ENCODE data around the gene NEDD9. TPM values are rescaled to one million over a fixed set of nuclear protein-coding genes. Genes with fewer than 3 reads are reported as not detected.

NEDD9 gene
- total and polyA plus RNA-seq, 2 of the 13 experiments (the other 11 are each of a cell fraction or from before 2014, with no cell fraction given) = 27.1 to 389 TPM

DNA sequence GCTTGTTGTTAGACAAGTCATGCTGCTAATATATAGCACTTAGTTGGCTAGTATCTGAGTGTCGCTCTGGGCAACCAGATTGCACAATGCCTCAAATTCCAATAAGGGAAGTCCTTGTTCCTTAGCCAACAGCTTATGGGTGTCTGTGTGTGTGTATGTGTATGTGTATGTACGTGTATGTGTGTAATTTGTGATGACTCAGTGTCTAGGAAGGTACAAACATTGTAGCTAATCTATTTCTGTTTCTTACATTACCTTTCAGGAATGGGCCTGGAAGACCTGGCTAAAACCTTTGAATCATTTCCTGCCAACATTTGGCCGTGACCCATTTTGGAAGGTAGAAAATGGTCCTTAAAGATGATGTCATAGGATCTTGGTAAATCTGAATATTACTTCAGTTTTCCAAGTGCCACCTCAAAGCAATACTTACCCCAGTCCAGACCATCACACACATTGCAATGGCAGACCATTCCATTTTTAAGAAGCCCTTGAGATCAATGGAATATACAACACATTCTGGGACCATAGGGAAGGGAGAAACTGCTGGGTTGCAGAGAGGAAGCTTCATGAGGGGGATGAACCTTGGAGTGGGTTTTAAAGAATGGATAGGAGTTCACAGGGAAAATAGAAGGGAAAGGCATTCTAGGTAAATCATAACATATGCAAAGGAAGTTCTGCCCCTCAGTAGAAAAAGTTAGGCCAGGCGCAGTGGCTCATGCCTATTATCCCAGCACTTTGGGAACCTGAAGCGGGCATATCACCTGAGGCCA, 25.1 kb downstream of the NEDD9 start (continued):
- peak; percentile 79; the same call in 1 of the 2 replicates for TF ChIP-seq ZNF556 (CRISPR knock-in tag; IDR thresholded peaks at IDR 0.05; ENCODE audit: borderline replicate concordance)
- TF ChIP-seq POLR2G (IDR thresholded peaks at IDR 0.05; ENCODE audit: low read depth, low read length) = 0 out of 2 replicates have a peak, but pooled peaks have one; percentile 36
- TF ChIP-seq, protein P1, sequence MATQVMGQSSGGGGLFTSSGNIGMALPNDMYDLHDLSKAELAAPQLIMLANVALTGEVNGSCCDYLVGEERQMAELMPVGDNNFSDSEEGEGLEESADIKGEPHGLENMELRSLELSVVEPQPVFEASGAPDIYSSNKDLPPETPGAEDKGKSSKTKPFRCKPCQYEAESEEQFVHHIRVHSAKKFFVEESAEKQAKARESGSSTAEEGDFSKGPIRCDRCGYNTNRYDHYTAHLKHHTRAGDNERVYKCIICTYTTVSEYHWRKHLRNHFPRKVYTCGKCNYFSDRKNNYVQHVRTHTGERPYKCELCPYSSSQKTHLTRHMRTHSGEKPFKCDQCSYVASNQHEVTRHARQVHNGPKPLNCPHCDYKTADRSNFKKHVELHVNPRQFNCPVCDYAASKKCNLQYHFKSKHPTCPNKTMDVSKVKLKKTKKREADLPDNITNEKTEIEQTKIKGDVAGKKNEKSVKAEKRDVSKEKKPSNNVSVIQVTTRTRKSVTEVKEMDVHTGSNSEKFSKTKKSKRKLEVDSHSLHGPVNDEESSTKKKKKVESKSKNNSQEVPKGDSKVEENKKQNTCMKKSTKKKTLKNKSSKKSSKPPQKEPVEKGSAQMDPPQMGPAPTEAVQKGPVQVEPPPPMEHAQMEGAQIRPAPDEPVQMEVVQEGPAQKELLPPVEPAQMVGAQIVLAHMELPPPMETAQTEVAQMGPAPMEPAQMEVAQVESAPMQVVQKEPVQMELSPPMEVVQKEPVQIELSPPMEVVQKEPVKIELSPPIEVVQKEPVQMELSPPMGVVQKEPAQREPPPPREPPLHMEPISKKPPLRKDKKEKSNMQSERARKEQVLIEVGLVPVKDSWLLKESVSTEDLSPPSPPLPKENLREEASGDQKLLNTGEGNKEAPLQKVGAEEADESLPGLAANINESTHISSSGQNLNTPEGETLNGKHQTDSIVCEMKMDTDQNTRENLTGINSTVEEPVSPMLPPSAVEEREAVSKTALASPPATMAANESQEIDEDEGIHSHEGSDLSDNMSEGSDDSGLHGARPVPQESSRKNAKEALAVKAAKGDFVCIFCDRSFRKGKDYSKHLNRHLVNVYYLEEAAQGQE (IDR thresholded peaks at IDR 0.05; ENCODE audit: borderline replicate concordance in 1 of 2, low read depth in 1 of 2, low read length in 2 of 2) = peak in 1 of 2 experiments; percentile 15; a peak in 1 of 4 replicates
- TF ChIP-seq, protein P2, sequence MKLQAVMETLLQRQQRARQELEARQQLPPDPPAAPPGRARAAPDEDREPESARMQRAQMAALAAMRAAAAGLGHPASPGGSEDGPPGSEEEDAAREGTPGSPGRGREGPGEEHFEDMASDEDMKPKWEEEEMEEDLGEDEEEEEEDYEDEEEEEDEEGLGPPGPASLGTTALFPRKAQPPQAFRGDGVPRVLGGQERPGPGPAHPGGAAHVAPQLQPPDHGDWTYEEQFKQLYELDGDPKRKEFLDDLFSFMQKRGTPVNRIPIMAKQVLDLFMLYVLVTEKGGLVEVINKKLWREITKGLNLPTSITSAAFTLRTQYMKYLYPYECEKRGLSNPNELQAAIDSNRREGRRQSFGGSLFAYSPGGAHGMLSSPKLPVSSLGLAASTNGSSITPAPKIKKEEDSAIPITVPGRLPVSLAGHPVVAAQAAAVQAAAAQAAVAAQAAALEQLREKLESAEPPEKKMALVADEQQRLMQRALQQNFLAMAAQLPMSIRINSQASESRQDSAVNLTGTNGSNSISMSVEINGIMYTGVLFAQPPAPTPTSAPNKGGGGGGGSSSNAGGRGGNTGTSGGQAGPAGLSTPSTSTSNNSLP (IDR thresholded peaks at IDR 0.05; ENCODE audit: low read depth, low read length) = peak; percentile 40; the same call in 1 of the 2 replicates
- TF ChIP-seq MED1 (CRISPR knock-in tag; IDR thresholded peaks at IDR 0.05) = peak; percentile 74
- 0 out of 2 replicates have a peak, but pooled peaks have one; percentile 3 for TF ChIP-seq KLF6 (CRISPR knock-in tag; IDR thresholded peaks at IDR 0.05)
- TF ChIP-seq, protein P3, sequence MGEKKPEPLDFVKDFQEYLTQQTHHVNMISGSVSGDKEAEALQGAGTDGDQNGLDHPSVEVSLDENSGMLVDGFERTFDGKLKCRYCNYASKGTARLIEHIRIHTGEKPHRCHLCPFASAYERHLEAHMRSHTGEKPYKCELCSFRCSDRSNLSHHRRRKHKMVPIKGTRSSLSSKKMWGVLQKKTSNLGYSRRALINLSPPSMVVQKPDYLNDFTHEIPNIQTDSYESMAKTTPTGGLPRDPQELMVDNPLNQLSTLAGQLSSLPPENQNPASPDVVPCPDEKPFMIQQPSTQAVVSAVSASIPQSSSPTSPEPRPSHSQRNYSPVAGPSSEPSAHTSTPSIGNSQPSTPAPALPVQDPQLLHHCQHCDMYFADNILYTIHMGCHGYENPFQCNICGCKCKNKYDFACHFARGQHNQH (CRISPR knock-in tag; IDR thresholded peaks at IDR 0.05) = peak; percentile 81; the same call in 1 of the 2 replicates
- TF ChIP-seq, protein P4, sequence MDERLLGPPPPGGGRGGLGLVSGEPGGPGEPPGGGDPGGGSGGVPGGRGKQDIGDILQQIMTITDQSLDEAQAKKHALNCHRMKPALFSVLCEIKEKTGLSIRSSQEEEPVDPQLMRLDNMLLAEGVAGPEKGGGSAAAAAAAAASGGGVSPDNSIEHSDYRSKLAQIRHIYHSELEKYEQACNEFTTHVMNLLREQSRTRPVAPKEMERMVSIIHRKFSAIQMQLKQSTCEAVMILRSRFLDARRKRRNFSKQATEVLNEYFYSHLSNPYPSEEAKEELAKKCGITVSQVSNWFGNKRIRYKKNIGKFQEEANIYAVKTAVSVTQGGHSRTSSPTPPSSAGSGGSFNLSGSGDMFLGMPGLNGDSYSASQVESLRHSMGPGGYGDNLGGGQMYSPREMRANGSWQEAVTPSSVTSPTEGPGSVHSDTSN (CRISPR knock-in tag; IDR thresholded peaks at IDR 0.05) = no peak
- peak; percentile 52; the same call in 1 of the 2 replicates for TF ChIP-seq ZNF580 (CRISPR knock-in tag; IDR thresholded peaks at IDR 0.05; ENCODE audit: borderline replicate concordance, low read depth)
- TF ChIP-seq MEF2D (CRISPR knock-in tag; IDR thresholded peaks at IDR 0.05) = peak; percentile 93
- no peak for TF ChIP-seq DNMT1 (CRISPR knock-in tag; IDR thresholded peaks at IDR 0.05)
- peak; percentile 79 for TF ChIP-seq POGZ (CRISPR knock-in tag; IDR thresholded peaks at IDR 0.05)
- TF ChIP-seq ZNF282 (IDR thresholded peaks at IDR 0.05; ENCODE audit: partially characterized antibody) = no peak
- peak; percentile 28; the same call in 1 of the 2 replicates for TF ChIP-seq YEATS2 (CRISPR knock-in tag; IDR thresholded peaks at IDR 0.05; ENCODE audit: borderline replicate concordance)
- TF ChIP-seq, protein P5, sequence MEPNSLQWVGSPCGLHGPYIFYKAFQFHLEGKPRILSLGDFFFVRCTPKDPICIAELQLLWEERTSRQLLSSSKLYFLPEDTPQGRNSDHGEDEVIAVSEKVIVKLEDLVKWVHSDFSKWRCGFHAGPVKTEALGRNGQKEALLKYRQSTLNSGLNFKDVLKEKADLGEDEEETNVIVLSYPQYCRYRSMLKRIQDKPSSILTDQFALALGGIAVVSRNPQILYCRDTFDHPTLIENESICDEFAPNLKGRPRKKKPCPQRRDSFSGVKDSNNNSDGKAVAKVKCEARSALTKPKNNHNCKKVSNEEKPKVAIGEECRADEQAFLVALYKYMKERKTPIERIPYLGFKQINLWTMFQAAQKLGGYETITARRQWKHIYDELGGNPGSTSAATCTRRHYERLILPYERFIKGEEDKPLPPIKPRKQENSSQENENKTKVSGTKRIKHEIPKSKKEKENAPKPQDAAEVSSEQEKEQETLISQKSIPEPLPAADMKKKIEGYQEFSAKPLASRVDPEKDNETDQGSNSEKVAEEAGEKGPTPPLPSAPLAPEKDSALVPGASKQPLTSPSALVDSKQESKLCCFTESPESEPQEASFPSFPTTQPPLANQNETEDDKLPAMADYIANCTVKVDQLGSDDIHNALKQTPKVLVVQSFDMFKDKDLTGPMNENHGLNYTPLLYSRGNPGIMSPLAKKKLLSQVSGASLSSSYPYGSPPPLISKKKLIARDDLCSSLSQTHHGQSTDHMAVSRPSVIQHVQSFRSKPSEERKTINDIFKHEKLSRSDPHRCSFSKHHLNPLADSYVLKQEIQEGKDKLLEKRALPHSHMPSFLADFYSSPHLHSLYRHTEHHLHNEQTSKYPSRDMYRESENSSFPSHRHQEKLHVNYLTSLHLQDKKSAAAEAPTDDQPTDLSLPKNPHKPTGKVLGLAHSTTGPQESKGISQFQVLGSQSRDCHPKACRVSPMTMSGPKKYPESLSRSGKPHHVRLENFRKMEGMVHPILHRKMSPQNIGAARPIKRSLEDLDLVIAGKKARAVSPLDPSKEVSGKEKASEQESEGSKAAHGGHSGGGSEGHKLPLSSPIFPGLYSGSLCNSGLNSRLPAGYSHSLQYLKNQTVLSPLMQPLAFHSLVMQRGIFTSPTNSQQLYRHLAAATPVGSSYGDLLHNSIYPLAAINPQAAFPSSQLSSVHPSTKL (CRISPR knock-in tag; IDR thresholded peaks at IDR 0.05) = peak; percentile 98
- peak; percentile 86 for TF ChIP-seq RFX1 (IDR thresholded peaks at IDR 0.05)
- TF ChIP-seq RCOR2 (CRISPR knock-in tag; IDR thresholded peaks at IDR 0.05) = peak; percentile 76; the same call in 1 of the 2 replicates

Measured in HepG2 (cell line).